ENCODE measurements around the gene NPPC. TPM values are rescaled to one million over a fixed set of nuclear protein-coding genes. Genes with fewer than 3 reads are reported as not detected.

Gene NPPC
- total RNA-seq, 4 donors from 2014 or later: 1.8 TPM; not detected in 3

DNA sequence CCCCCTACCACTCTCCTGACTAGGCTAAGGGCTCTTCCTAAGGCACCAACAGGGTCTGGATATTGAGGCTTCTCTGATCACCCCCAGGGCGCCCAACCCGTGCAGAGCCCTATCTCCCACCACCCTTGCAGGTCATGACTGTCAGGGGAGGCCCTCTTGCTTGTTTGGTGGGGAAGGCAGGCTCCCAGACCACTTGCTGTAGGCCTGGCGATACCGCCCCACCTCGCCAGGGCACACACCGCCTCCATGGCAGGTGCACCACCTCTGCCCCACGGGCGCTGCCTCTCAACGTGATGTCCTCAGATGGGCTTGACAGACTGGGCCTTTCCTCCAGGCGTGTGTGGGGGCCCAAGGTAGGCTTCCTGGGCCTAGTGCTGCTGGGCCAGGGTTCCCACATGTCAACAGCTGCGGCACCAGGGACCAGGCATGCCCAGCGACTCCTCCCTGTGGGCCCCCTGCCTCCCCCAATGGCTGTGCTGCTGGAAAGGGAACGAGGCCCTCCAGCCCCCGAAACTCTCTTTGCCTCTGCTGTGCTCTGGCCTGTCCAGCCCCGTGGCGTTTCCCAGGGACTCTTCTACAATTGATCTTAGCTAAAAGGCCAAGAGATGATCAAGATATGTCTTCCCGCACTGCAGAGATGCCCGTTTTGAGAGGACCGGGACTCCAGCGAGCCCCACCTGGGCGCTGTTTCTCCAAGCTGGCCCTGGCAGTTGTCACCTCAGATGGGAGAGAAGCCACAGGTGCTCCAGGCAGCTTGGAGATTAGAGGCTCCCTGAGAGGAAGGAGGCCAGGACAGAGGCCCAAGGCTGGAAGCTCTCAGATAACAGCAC lies 7.5 kb downstream of the NPPC start:
- TF ChIP-seq, protein P1, sequence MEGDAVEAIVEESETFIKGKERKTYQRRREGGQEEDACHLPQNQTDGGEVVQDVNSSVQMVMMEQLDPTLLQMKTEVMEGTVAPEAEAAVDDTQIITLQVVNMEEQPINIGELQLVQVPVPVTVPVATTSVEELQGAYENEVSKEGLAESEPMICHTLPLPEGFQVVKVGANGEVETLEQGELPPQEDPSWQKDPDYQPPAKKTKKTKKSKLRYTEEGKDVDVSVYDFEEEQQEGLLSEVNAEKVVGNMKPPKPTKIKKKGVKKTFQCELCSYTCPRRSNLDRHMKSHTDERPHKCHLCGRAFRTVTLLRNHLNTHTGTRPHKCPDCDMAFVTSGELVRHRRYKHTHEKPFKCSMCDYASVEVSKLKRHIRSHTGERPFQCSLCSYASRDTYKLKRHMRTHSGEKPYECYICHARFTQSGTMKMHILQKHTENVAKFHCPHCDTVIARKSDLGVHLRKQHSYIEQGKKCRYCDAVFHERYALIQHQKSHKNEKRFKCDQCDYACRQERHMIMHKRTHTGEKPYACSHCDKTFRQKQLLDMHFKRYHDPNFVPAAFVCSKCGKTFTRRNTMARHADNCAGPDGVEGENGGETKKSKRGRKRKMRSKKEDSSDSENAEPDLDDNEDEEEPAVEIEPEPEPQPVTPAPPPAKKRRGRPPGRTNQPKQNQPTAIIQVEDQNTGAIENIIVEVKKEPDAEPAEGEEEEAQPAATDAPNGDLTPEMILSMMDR (IDR thresholded peaks at IDR 0.05; ENCODE audit: low read depth): no peak

DNA sequence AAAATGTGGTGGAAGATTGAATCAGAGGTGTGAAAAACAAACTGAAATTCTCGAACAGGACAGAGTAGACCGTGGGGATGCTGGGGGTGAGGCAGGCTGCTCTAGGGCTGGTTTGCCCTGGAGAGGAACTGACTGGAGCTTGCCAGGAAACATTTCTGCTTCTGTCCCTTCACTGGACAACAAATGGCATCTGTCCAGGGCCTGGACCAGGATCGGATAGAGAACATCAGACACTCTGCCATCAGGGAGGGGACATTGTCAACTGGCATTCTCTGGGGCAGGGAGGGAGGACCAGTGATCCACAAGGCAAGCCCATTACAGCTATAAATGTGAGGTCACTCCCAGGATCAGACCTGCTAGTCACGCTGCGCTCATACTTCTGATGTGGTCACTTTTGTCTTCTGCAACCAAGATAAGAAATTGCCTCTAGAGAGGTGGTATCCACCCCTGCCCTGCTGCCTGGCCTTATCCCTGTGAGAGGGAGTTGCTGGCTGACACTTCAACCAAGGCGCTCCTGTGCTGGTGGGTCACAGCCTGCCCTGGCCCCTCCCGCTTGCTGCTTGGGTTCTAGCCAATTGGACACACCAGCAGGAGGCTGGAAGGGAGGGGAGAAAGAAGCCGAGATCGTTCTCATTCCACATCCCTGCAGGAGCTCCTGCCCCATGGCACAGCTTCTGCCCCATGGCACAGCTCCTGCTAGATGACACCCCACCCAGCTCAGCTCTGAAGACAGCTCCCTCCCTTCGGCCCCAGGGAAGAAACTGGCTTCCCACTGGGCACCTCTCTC lies 8.7 kb downstream of the NPPC start:
- TF ChIP-seq, protein P1 (IDR thresholded peaks at IDR 0.05; ENCODE audit: low read depth): no peak

DNA sequence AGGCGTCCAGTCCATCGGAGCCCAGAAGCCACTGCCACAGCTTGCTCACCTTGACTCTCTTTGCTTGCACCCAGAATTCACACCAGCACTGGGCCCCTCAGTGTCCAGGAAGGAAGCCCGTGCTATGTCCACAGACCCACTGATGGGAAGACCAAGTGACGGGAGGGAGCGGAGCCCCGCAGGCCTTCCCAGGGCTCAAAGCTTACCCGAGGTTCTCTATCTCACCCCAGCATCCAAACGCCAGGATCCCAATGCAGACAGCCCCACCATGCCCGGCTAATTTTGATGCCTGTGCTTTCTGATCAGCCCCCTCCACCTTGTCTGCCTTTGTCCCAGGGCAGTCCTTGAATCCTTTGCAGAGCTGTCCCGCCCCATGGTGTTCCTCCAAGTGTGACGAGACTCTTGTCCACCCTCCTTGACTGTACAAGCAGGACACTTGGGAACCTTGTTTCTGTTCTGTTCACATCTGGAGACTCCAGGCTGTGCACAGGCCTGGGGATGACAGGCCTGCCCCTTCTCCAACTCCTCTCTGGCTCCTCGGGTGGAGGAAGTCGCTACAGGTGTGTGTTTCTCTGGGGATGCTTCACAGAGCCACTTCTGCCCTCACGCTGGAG lies 12.0 kb downstream of the NPPC start:
- TF ChIP-seq, protein P1 (IDR thresholded peaks at IDR 0.05; ENCODE audit: low read depth): no peak

DNA sequence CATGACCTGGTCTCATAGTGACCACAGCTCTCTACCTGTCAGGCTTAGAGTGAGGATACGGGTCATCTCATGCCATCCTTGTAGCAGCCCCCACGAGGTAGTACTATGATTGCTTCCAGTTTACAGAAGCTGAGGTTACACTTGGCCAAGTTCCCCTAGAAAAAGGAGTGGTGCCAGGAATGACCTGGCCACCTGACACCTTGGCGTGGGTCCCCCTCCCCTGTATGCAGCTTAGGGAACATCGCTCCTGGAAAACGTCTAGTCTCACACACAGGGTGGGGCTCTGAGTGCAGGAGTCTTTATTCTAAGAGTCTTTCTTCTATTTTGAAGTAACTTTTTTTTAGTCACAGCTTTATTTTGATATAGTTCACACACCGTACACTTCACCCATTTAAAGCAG lies 14.8 kb downstream of the NPPC start:
- TF ChIP-seq, protein P1 (IDR thresholded peaks at IDR 0.05; ENCODE audit: low read depth): no peak

DNA sequence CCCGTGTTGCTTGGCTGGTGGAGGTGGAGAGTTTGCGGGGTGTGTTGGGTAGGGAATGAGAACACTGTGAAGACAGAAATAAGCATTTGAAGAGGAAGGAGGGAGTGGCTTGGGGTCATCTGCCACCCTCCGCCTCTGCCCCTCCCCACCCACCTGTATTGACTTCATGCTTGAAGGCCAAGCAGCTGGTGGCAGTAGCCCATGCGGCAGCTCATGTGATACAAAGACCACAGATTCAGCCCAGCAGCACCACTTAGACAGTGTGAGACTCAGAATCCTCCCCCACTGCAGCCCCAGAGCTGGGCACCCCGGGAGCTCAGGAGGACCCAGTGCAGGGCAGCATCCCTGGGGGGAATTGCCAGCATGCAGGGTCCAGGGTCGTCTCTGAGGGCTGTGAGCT lies 15.4 kb downstream of the NPPC start:
- TF ChIP-seq, protein P1 (IDR thresholded peaks at IDR 0.05; ENCODE audit: low read depth): no peak

DNA sequence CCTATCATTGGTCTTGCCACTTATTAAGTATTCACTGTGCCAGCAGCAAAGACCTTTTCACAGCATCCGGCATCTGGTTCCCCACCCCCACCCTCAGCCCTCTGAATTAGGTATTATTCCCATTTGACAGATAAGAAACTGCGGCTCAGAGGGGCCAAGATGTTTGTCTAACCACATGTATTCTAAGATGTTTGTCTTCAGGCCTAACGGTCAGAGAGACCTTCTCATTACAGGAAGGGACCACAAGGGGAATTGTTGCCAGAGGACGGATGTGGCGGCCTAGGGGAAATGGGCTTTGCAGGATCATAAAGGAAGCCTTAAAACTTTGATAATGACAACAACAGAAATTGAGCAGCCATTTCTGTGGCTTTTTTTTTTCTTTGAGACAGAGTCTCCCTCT lies 16.6 kb downstream of the NPPC start:
- TF ChIP-seq, protein P1 (IDR thresholded peaks at IDR 0.05; ENCODE audit: low read depth): no peak

DNA sequence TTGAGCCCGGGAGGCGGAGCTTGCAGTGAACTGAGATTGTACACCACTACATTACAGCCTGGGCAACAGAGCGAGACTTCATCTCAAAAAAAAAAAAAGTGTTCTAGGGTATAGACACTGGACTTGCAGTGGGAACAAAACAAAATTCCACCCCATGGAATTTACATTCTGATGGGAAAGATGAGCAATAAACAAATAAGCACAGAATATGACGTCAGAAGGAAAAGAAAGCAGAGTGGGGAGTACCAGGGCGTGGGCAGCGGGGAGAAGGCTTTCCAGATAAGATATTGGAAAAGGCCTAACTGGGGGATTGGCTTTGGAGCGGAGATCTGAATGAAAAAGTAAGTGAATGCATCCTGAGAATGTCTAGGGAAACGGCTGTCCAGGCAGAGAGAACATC lies 17.6 kb downstream of the NPPC start:
- TF ChIP-seq, protein P1 (IDR thresholded peaks at IDR 0.05; ENCODE audit: low read depth): no peak

Measured in subcutaneous adipose tissue (tissue), 4 donors.